ENCODE data around the gene USP16.
"Not testable (repeated sequence)": the region's sequence is repeated elsewhere in the genome, so short reads cannot be mapped to it uniquely, and the experiment has no call there.

The USP16 gene

DNA sequence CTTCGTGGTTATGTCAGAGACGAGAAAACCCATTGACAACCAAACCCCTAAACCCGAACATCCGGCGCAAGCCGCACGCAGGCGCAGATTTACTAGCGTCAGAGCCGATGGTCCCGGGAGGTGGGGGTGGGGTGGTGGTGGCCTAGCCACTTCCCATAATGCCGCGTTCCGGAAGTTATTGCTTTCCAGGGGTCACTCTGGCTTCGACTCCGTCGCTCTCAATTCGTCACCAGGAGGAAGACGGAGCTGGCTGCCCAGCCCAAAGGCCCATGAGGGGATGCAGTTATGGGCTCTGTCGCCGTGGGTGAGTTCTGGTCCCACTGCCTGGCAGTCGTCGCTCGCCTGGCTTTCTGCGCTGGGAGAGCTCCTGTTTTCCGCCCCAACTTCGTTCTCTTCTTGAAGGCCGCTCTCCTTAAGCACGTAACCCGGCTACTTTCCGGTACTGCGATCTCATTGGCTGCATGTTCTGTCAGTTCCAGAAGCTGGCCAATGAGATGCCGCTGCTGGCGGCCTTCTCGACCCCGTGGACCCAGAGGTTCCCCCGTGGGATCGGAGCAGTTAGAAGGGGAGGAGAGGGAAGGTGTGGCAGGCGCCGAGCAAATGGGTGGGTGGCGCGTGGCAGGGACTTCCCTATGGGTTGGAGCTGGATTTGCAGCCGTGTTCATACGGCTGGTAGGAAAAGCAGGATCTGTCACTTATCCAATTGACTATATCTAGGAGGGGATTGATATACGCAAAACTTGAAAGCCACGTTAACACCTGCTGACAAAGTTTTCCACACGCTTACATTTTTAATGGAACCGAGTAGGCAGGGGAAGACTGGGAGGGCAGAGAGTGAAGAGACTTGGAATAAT is at the start of gene USP16:
TSS of gene USP16 (plus strand) at position 195 of the 854 bp plus-strand sequence. CDS start 3,246 bp downstream, outside the sequence.
- peak within 1 kb of the TSS; percentile 98 for H3K9ac ChIP-seq (ENCODE audit: low read length)
- peak within 1 kb of the TSS; percentile 95 for H3K27ac ChIP-seq (ENCODE audit: low read depth, low read length)
- no peaks in the 10 kb centered on the region for H3K27me3 ChIP-seq (ENCODE audit: control insufficient read depth, insufficient read depth, low read length)
- no peaks in the 10 kb centered on the region for H3K9me3 ChIP-seq (ENCODE audit: control insufficient read depth, insufficient read depth, low read depth, low read length)
- H3K36me3 ChIP-seq (ENCODE audit: control insufficient read depth, insufficient read depth, low read length): peaks cover 4% of the 10 kb centered on the region; the same call in 1 of the 2 replicates
- H3K4me1 ChIP-seq (ENCODE audit: control insufficient read depth, insufficient read depth, low read length): peaks cover 5% of the 10 kb centered on the region
- H3K4me3 ChIP-seq (ENCODE audit: low read depth, low read length): peak within 1 kb of the TSS; percentile 97

- Histone ChIP-seq H3K27ac (ENCODE audit: low read depth, low read length) (no peak overlapping the region), H3K9ac (ENCODE audit: low read length) (no peak overlapping the region), H3K27me3 (ENCODE audit: control insufficient read depth, insufficient read depth, low read length) (no peaks in the 10 kb centered on the region), H3K36me3 (ENCODE audit: control insufficient read depth, insufficient read depth, low read length) (peaks cover 44% of the 10 kb centered on the region), H3K4me1 (ENCODE audit: control insufficient read depth, insufficient read depth, low read length) (no peaks in the 10 kb centered on the region), H3K4me3 (ENCODE audit: low read depth, low read length) (no peak overlapping the region), H3K9me3 (ENCODE audit: control insufficient read depth, insufficient read depth, low read depth, low read length) (no peaks in the 10 kb centered on the region)
Observed at GRCh38 chr21:28975397-28975796, 49.1 kb upstream of the USP16 start.

DNA sequence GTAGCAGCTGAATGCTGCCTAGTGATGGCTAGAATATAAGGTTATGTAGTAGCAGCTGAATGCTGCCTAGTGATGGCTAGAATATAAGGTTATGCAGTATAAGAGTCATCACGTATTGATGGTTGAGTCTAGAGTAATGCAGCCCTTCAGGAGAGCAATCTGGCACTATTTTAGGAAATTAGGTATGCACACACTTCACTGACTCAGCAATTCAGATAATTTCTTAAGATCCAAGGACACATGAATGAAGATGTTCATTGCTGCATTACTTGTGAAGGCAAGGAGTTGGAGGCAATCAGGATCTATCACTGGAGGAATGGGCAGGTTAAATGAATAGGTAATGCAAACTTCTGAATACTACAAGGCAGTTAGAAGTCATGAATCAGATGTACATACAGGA is 45.4 kb upstream of the USP16 start:
- Histone ChIP-seq H3K27me3 (ENCODE audit: control insufficient read depth, insufficient read depth, low read length) (no peaks in the 10 kb centered on the region), H3K36me3 (ENCODE audit: control insufficient read depth, insufficient read depth, low read length) (peaks cover 65% of the 10 kb centered on the region), H3K9ac (ENCODE audit: low read length) (no peak overlapping the region), H3K27ac (ENCODE audit: low read depth, low read length) (no peak overlapping the region), H3K9me3 (ENCODE audit: control insufficient read depth, insufficient read depth, low read depth, low read length) (no peaks in the 10 kb centered on the region), H3K4me3 (ENCODE audit: low read depth, low read length) (no peak overlapping the region), H3K4me1 (ENCODE audit: control insufficient read depth, insufficient read depth, low read length) (no peaks in the 10 kb centered on the region)

DNA sequence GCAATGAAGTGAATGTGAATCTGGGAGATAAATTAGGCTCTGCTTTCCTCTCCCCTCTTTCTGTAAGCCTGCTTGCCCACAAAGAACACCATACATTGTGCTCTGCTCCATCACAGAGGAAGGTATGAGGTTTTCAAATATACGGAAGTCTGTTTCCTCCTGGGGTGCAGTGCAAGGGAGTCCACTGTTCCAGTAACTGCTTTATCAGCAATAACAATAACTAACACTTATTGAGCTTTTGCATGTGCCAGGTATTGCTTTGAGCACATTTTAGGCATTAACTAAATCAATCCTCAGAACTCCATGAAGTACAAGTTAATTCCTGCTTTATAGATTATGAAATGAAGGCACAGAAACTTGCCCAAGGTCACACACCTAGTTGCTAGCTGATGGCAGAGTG is 41.8 kb upstream of the USP16 start:
- Histone ChIP-seq H3K9ac (ENCODE audit: low read length) (no peak overlapping the region), H3K4me1 (ENCODE audit: control insufficient read depth, insufficient read depth, low read length) (no peaks in the 10 kb centered on the region), H3K9me3 (ENCODE audit: control insufficient read depth, insufficient read depth, low read depth, low read length) (no peaks in the 10 kb centered on the region), H3K27me3 (ENCODE audit: control insufficient read depth, insufficient read depth, low read length) (no peaks in the 10 kb centered on the region), H3K27ac (ENCODE audit: low read depth, low read length) (no peak overlapping the region), H3K36me3 (ENCODE audit: control insufficient read depth, insufficient read depth, low read length) (peaks cover 57% of the 10 kb centered on the region), H3K4me3 (ENCODE audit: low read depth, low read length) (no peak overlapping the region)

DNA sequence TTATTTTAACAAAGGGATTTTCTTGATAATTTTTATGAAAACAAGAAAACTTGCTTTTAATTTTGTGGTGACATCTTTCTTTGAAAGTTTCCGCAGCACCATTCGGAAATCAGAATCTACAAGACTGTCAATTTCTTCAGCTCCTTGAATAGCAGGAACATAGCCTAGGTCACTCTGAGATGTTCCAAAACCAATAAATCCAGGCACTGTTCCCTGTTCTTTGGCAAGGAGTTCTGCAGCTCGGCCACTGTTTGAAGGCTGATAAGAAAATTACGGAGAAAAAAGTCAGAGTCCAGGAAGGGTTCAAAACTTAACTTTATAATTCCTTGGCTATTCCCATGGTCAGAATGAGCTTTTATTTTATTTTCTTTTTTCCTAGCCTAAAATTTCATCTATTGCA is 37.8 kb upstream of the USP16 start:
- H3K36me3 ChIP-seq (ENCODE audit: control insufficient read depth, insufficient read depth, low read length): peaks cover 30% of the 10 kb centered on the region
- no peak overlapping the region for H3K4me3 ChIP-seq (ENCODE audit: low read depth, low read length)
- no peaks in the 10 kb centered on the region for H3K27me3 ChIP-seq (ENCODE audit: control insufficient read depth, insufficient read depth, low read length)
- no peaks in the 10 kb centered on the region for H3K4me1 ChIP-seq (ENCODE audit: control insufficient read depth, insufficient read depth, low read length)
- no peaks in the 10 kb centered on the region for H3K9me3 ChIP-seq (ENCODE audit: control insufficient read depth, insufficient read depth, low read depth, low read length)
- H3K9ac ChIP-seq (ENCODE audit: low read length): no peak overlapping the region
- no peak overlapping the region for H3K27ac ChIP-seq (ENCODE audit: low read depth, low read length)

DNA sequence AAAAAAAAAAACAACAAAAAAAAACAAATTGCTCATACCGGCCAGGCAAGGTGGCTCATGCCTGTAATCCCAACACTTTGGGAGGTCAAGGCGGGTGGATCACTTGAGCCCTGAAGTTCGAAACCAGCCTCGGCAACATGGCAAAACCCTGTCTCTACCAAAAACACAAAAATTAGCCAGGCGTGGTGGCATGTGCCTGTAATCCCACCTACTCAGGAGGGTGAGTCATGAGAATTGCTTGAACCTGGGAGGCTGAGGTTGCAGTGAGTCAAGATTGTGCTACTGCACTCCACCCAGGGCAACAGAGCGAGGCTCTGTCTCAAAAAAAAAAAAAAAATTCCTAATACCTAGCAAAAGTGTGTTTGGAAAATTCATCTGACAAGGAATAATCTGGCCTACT is 36.3 kb upstream of the USP16 start:
- not testable (repeated sequence) for H3K9me3 ChIP-seq (ENCODE audit: control insufficient read depth, insufficient read depth, low read depth, low read length); H3K27me3 ChIP-seq (ENCODE audit: control insufficient read depth, insufficient read depth, low read length); H3K27ac ChIP-seq (ENCODE audit: low read depth, low read length); H3K4me1 ChIP-seq (ENCODE audit: control insufficient read depth, insufficient read depth, low read length); H3K4me3 ChIP-seq (ENCODE audit: low read depth, low read length); H3K9ac ChIP-seq (ENCODE audit: low read length)
- H3K36me3 ChIP-seq (ENCODE audit: control insufficient read depth, insufficient read depth, low read length): peaks cover 15% of the 10 kb centered on the region

DNA sequence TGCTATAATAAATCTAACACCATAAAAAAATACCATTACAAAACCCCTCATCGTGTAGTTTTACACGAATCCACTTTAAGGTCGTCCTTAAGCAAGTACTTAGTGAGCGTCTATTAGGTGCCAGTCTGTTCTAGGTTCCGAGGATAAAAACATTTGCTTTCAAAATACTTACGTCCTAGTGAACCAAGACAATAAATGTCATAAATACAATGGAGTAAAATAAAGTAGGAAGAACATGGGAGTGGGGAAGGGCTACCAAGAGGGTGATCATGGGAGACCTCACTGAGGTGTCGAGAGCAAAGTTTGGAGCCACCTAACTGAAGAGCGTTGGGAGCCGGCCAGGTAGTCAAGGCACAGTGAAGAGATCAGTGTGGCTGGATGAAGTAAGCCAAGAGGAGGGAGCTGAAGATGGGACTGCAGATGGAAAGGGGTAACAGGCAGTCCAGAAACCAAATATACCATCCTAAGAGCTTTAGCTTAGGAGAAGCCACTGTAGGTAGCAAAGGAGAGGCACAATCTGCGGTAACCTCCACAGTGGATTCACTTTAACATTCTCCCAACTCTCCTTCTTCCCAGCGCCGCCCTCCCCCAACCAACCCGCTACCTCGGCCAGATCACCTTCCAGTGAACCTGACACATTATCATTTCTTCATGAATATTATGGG is 32.5 kb upstream of the USP16 start:
- Histone ChIP-seq H3K9ac (ENCODE audit: low read length) (peak overlapping the region; percentile 75), H3K27me3 (ENCODE audit: control insufficient read depth, insufficient read depth, low read length) (no peaks in the 10 kb centered on the region), H3K27ac (ENCODE audit: low read depth, low read length) (no peak overlapping the region), H3K4me1 (ENCODE audit: control insufficient read depth, insufficient read depth, low read length) (peaks cover 6% of the 10 kb centered on the region), H3K9me3 (ENCODE audit: control insufficient read depth, insufficient read depth, low read depth, low read length) (no peaks in the 10 kb centered on the region), H3K36me3 (ENCODE audit: control insufficient read depth, insufficient read depth, low read length) (no peaks in the 10 kb centered on the region), H3K4me3 (ENCODE audit: low read depth, low read length) (peak overlapping the region; percentile 86)

DNA sequence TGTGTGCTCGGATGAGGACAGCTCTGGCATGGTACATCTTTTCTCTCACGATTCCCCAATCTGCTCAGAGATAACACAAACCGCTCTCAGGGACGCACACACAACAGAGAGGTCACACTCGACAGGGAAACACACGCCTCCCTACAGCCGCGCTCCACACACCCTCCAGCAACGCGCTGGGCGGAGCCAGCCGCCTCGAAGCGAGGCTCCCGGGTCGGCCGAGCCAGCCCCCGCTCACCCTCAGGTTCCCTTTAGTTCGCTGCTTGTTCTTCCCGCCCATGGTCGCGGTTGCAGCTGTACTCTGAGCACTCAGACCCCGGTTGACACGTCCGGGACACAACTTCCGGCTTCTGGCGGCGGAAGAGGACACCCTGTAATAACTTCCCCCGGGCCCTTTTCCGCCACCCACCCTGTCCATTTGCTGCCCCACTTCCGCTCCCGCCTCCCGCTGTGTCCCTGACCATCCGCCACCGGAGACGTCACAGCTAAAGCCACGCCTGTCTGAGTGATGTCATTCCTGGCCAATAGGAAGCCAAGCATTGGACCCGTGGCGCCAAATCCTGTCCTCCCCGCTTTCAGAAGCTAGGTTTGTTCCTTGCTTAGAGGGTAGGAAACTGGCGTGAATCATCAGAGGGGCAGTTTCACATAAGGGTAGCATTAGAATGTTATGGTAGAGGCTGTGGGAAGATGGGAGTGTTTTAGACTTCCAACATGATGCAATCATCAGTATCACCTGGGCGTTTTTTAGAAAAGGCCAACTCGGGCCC is 31.8 kb upstream of the USP16 start, which contains the start of gene LTN1:
TSS of gene LTN1 (minus strand) at position 352 of the 767 bp plus-strand sequence. CDS start at position 280, 72 bp downstream.
- peak within 1 kb of the TSS; percentile 86 for H3K4me3 ChIP-seq (ENCODE audit: low read depth, low read length)

DNA sequence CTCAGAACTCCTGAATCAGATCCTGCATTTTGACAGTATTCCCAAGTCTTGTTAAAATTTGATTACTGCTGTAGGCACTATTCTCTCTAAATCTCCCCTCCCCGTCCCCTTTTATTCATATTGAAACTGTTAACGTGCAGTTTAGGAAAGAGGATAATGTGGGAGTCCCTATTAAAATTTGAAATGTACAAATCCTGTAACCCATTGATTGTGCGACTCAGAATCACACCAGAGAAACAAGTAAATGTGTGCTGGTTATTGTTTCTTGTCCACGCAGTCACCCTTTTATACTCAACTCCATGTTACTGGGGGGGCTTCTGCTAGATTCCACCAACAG is 31.2 kb upstream of the USP16 start:
- no peaks in the 10 kb centered on the region for H3K9me3 ChIP-seq (ENCODE audit: control insufficient read depth, insufficient read depth, low read depth, low read length)
- peak overlapping the region; percentile 76 for H3K9ac ChIP-seq (ENCODE audit: low read length)
- H3K27ac ChIP-seq (ENCODE audit: low read depth, low read length): peak overlapping the region; percentile 63
- H3K4me3 ChIP-seq (ENCODE audit: low read depth, low read length): peak overlapping the region; percentile 86
- H3K36me3 ChIP-seq (ENCODE audit: control insufficient read depth, insufficient read depth, low read length): no peaks in the 10 kb centered on the region
- H3K27me3 ChIP-seq (ENCODE audit: control insufficient read depth, insufficient read depth, low read length): no peaks in the 10 kb centered on the region
- H3K4me1 ChIP-seq (ENCODE audit: control insufficient read depth, insufficient read depth, low read length): peaks cover 6% of the 10 kb centered on the region

More for the DNA sequence above, 31.8 kb upstream of the USP16 start, which contains the start of gene LTN1:
- H3K9ac ChIP-seq (ENCODE audit: low read length): peak within 1 kb of the TSS; percentile 76
- H3K9me3 ChIP-seq (ENCODE audit: control insufficient read depth, insufficient read depth, low read depth, low read length): no peaks in the 10 kb centered on the region
- H3K36me3 ChIP-seq (ENCODE audit: control insufficient read depth, insufficient read depth, low read length): no peaks in the 10 kb centered on the region
- no peaks in the 10 kb centered on the region for H3K27me3 ChIP-seq (ENCODE audit: control insufficient read depth, insufficient read depth, low read length)
- H3K27ac ChIP-seq (ENCODE audit: low read depth, low read length): peak within 1 kb of the TSS; percentile 63
- peaks cover 6% of the 10 kb centered on the region for H3K4me1 ChIP-seq (ENCODE audit: control insufficient read depth, insufficient read depth, low read length)

- H3K4me1 ChIP-seq (ENCODE audit: control insufficient read depth, insufficient read depth, low read length): no peaks in the 10 kb centered on the region
- H3K36me3 ChIP-seq (ENCODE audit: control insufficient read depth, insufficient read depth, low read length): no peaks in the 10 kb centered on the region
- peak overlapping the region; percentile 80 for H3K9ac ChIP-seq (ENCODE audit: low read length)
- peak overlapping the region; percentile 46; the same call in 1 of the 2 replicates for H3K27ac ChIP-seq (ENCODE audit: low read depth, low read length)
- H3K27me3 ChIP-seq (ENCODE audit: control insufficient read depth, insufficient read depth, low read length): no peaks in the 10 kb centered on the region
- no peaks in the 10 kb centered on the region for H3K9me3 ChIP-seq (ENCODE audit: control insufficient read depth, insufficient read depth, low read depth, low read length)
- peak overlapping the region; percentile 93 for H3K4me3 ChIP-seq (ENCODE audit: low read depth, low read length)
Observed at GRCh38 chr21:29002442-29003144, 21.9 kb upstream of the USP16 start.

Data from HUES6 (cell line).